HepG2 (cell line): Measurements from ENCODE around the gene PEAK1. TPM values are rescaled to one million over a fixed set of nuclear protein-coding genes. Genes with fewer than 3 reads are reported as not detected.

ENCODE experiments used
- ATAC-seq: fragments of 200-7000 bp; cut with Tn5 transposase; 3 replicates; pipeline ENCODE4 v1.9.1; 2020; ENCODE audit warnings: mild to moderate bottlenecking, moderate library complexity
- BruUV-seq: library from RNA; stranded (reverse); fragments of 400-500 nt; replicated peaks from 2 replicates; lab custom pipeline; 2021; lab: Mats Ljungman, UMichigan
- CTCF ChIA-PET: fragments of 300-600 bp; formaldehyde crosslinking; extraction: SDS; loops from one replicate; lab custom pipeline; 2021; ENCODE audit warnings: low total read pairs, inconsistent platforms, low intra/inter-chr PET ratio; lab: Yijun Ruan, JAX
- POLR2A ChIA-PET: fragments of 350-600 bp; sonication (Branson Sonifier 250); formaldehyde crosslinking; loops from one replicate; lab custom pipeline; 2020; ENCODE audit warnings: antibody characterized with exemption, inconsistent platforms; lab: Yijun Ruan, JAX
- DNase-seq: peaks from one replicate; pipeline ENCODE4 v3.0.0-alpha.2; 2015; ENCODE audit warnings: low spot score
- FAIRE-seq: peaks from 3 replicates; lab custom pipeline; 2011; peaks lifted over from hg19 to GRCh38; lab: Jason Lieb, UNC
- H2AFZ ChIP-seq: one replicate; pipeline ENCODE4 v1.6.1; 2011; ENCODE audit warnings: low read length, inconsistent platforms
- H3K27ac ChIP-seq: fragments of 300-600 bp; 3 replicates; pipeline ENCODE4 v1.8.0; 2011; ENCODE audit warnings: mixed run types, mild to moderate bottlenecking, mixed read lengths, low read length, inconsistent platforms; ENCODE audit not compliant: insufficient read depth; ENCODE audit errors: extremely low read length
- H3K27me3 ChIP-seq, 2 experiments: fragments of 200-600 bp in 1 of 2; 2 replicates in 1 of 2; 3 replicates in 1 of 2; pipeline versions ENCODE4 v1.6.0 to v1.8.0; 2011; ENCODE audit warnings: low read length in 2 of 2, mild to moderate bottlenecking in 2 of 2, moderate library complexity in 2 of 2, inconsistent platforms in 1 of 2; ENCODE audit not compliant: insufficient read depth in 2 of 2, control insufficient read depth in 1 of 2
- H3K36me3 ChIP-seq, 2 experiments: fragments of 200-600 bp in 1 of 2; replicated peaks in 1 of 2; 2 replicates in 1 of 2; 3 replicates in 1 of 2; pipeline versions ENCODE4 v1.5.1 to v1.8.0; 2011; ENCODE audit warnings: low read length in 2 of 2, inconsistent platforms in 1 of 2; ENCODE audit not compliant: insufficient read depth in 2 of 2, control insufficient read depth in 1 of 2
- H3K4me1 ChIP-seq: 2 replicates; pipeline ENCODE4 v1.5.1; 2012; ENCODE audit warnings: low read length, inconsistent platforms; ENCODE audit not compliant: insufficient read depth
- H3K4me2 ChIP-seq: 2 replicates; pipeline ENCODE4 v1.6.0; 2011; ENCODE audit warnings: low read depth, low read length, inconsistent platforms
- H3K4me3 ChIP-seq, 3 experiments: fragments of 200-600 bp in 1 of 3; sonication (generic), shearing (Covaris generic) in 1 of 3; replicated peaks in 1 of 3; 2 replicates each; pipeline ENCODE4 v1.5.1; 2011 to 2016; ENCODE audit warnings: low read length in 3 of 3, inconsistent platforms in 2 of 3, low read depth in 2 of 3, mild to moderate bottlenecking in 2 of 3, control low read depth in 1 of 3, mixed read lengths in 1 of 3; ENCODE audit not compliant: insufficient read depth in 1 of 3
- H3K79me2 ChIP-seq: one replicate; pipeline ENCODE4 v1.6.1; 2011; ENCODE audit warnings: low read length, inconsistent platforms; ENCODE audit not compliant: insufficient read depth
- H3K9ac ChIP-seq: 2 replicates; pipeline ENCODE4 v1.6.0; 2011; ENCODE audit warnings: mild to moderate bottlenecking, low read depth, low read length, inconsistent platforms; ENCODE audit not compliant: insufficient read depth
- H3K9me3 ChIP-seq: 2 replicates; pipeline ENCODE4 v1.5.1; 2012; ENCODE audit warnings: mild to moderate bottlenecking, low read length
- H4K20me1 ChIP-seq: 2 replicates; pipeline ENCODE4 v1.6.0; 2011; ENCODE audit warnings: inconsistent platforms, mild to moderate bottlenecking, low read length, moderate library complexity; ENCODE audit not compliant: insufficient read depth
- HNRNPH1 ChIP-seq: fragments of 200-400 bp; formaldehyde crosslinking; optimal IDR thresholded peaks from 2 replicates; pipeline ENCODE3; 2017; ENCODE audit warnings: mild to moderate bottlenecking, low read depth, low read length
- KDM5B ChIP-seq: sonication (generic); formaldehyde crosslinking; IDR thresholded peaks from 2 replicates; pipeline ENCODE4 v1.4.0; 2020; ENCODE audit warnings: missing genetic modification reagents, mild to moderate bottlenecking, borderline replicate concordance
- LCORL ChIP-seq, 2 experiments: fragments of 450-650 bp in 1 of 2; sonication (generic) in 1 of 2; formaldehyde crosslinking in 1 of 2; IDR thresholded peaks; 2 replicates each; pipeline versions ENCODE4 v1.5.0 to v1.6.1; 2017 to 2020; ENCODE audit warnings: antibody characterized with exemption in 1 of 2, missing genetic modification reagents in 1 of 2
- PHF20 ChIP-seq: sonication (generic); formaldehyde crosslinking; IDR thresholded peaks from 2 replicates; pipeline ENCODE4 v1.5.0; 2020; ENCODE audit warnings: mild to moderate bottlenecking, missing genetic modification reagents
- ZNF614 ChIP-seq: IDR thresholded peaks from 2 replicates; pipeline ENCODE4 v1.6.1; 2018; ENCODE audit warnings: missing biosample characterization, missing genetic modification reagents, inconsistent platforms, borderline replicate concordance
- WGBS: methylation state at CpG from one replicate; pipeline ENCODE4 v1.1.6; 2017; ENCODE audit warnings: low lambda C conversion rate; 5-methylcytosine and 5-hydroxymethylcytosine counted together
- in situ Hi-C: cut with HindIII; loops from 2 replicates; pipeline ENCODE4 v1.10.0; 2017; ENCODE audit warnings: low pct_unique_long_range_greater_than_20kb; ENCODE audit not compliant: extremely low pct_ligation_motif_present
- intact Hi-C: fragments of 100-400 bp; cut with micrococcal nuclease; formaldehyde crosslinking; loops from one replicate; pipeline ENCODE4 v1.10.0; 2022; ENCODE audit not compliant: unreplicated experiment
- polyA plus RNA-seq, 8 experiments: library from polyadenylated mRNA; depleted of rRNA in 3 of 8; stranded (reverse) in 7 of 8; unstranded in 1 of 8; fragments of >200 nt; fragmentation: Illumina TruSeq in 4 of 8; extraction: Trizol in 4 of 8; gene quantifications; 2 replicates each; pipeline versions ENCODE4 v1.2.1 to v1.2.3, GENCODE V29; 2011 to 2016; ENCODE audit warnings: low read depth in 4 of 8, missing spikeins in 1 of 8, mixed read lengths in 1 of 8; ENCODE audit not compliant: insufficient read depth in 1 of 8
- total RNA-seq, 5 experiments: library from RNA; depleted of rRNA; stranded (reverse); fragments of >200 nt; fragmentation: Illumina TruSeq; extraction: Trizol; gene quantifications; 2 replicates each; pipeline ENCODE4 v1.2.3, GENCODE V29; 2016; ENCODE audit warnings: low read depth in 1 of 5
- TF ChIP-seq, protein P1 (sequence below): sonication (generic); formaldehyde crosslinking; IDR thresholded peaks from 2 replicates; pipeline ENCODE4 v1.5.1; 2020; ENCODE audit warnings: missing genetic modification reagents, mild to moderate bottlenecking, borderline replicate concordance
- TF ChIP-seq, protein P2 (sequence below): sonication (generic); formaldehyde crosslinking; IDR thresholded peaks from 2 replicates; pipeline ENCODE4 v1.5.0; 2020; ENCODE audit warnings: missing genetic modification reagents, mild to moderate bottlenecking, borderline replicate concordance
- TF ChIP-seq, protein P3 (sequence below): IDR thresholded peaks from 2 replicates; pipeline ENCODE4 v1.6.1; 2016; ENCODE audit warnings: missing compliant biosample characterization, missing genetic modification reagents, borderline replicate concordance

Gene PEAK1
- total and polyA plus RNA-seq, 2 of the 13 experiments (the other 11 are each of a cell fraction or from before 2014, with no cell fraction given), result 6.0 to 6.6 TPM

DNA sequence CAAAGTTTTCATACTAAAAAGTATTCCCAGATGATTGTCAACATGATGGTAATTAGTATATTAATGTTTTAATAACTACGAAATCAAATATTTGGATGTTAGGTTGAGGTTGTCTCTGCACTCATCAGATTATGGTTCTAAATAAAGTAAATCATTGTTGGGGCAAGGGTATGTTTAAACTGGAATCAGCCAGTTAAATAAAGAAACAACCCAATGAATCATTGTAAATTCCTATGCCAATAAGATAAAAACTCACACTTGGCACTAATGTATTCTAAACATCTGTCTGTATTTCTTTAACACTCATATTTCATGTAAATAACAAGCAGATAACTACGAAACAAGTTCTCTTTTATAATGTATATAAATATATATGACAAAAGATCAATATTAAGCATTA lies 92.7 kb downstream of the PEAK1 start:
- no peak for ATAC-seq
- H3K4me3 ChIP-seq, result no peak overlapping the region
- no peaks in the 10 kb centered on the region for H3K27me3 ChIP-seq
- no peak for DNase-seq
- no peak overlapping the region for H2AFZ ChIP-seq
- no peak for FAIRE-seq
- intact Hi-C loops, result no loop called here
- in situ Hi-C loops, result no loop called here
- no peaks in the 10 kb centered on the region for H4K20me1 ChIP-seq
- no peak overlapping the region for H3K27ac ChIP-seq
- no peaks in the 10 kb centered on the region for H3K79me2 ChIP-seq
- no peaks in the 10 kb centered on the region for H3K9me3 ChIP-seq
- H3K9ac ChIP-seq, result no peak overlapping the region
- no peak overlapping the region for H3K4me2 ChIP-seq
- H3K4me1 ChIP-seq, result no peaks in the 10 kb centered on the region
- 92% methylated on average over 2 of the region's 2 CpGs for WGBS
- H3K36me3 ChIP-seq, result no peaks in the 10 kb centered on the region
- CTCF ChIA-PET, result no interaction called here
- no peak for TF ChIP-seq KDM5B (CRISPR knock-in tag)
- TF ChIP-seq, protein P1, sequence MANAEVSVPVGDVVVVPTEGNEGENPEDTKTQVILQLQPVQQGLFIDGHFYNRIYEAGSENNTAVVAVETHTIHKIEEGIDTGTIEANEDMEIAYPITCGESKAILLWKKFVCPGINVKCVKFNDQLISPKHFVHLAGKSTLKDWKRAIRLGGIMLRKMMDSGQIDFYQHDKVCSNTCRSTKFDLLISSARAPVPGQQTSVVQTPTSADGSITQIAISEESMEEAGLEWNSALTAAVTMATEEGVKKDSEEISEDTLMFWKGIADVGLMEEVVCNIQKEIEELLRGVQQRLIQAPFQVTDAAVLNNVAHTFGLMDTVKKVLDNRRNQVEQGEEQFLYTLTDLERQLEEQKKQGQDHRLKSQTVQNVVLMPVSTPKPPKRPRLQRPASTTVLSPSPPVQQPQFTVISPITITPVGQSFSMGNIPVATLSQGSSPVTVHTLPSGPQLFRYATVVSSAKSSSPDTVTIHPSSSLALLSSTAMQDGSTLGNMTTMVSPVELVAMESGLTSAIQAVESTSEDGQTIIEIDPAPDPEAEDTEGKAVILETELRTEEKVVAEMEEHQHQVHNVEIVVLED (CRISPR knock-in tag), result no peak
- no peak for TF ChIP-seq LCORL (IDR thresholded peaks at IDR 0.05)
- no peak for TF ChIP-seq LCORL (CRISPR knock-in tag; IDR thresholded peaks at IDR 0.05)
- no peak for TF ChIP-seq ZNF614
- BruUV-seq, result no TSS peak
- POLR2A ChIA-PET, result no interaction called here

DNA sequence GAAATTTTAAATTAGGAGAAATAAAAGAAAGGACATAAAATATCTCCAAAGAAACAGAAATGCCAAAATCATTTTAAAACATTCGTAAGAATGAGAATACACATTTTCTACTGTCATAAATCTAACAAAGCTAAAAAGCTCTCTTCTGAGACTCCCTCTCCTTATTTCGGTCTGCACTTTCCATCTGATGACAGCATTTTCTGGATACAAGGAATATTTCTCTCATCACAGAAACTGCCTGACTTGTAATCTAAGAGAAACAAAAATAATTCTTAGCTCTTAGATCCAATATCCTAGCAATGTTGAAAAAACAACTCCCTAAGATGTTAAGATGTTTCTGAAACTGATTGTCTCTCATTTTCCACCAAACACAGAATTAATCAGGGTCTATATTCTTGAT lies 93.5 kb downstream of the PEAK1 start:
- Histone ChIP-seq H2AFZ (no peak overlapping the region), H3K36me3 (no peaks in the 10 kb centered on the region), H3K27ac (no peak overlapping the region), H3K4me3 (no peak overlapping the region), H3K79me2 (no peaks in the 10 kb centered on the region), H3K9ac (no peak overlapping the region), H3K9me3 (no peaks in the 10 kb centered on the region), H3K4me2 (no peak overlapping the region), H3K27me3 (no peaks in the 10 kb centered on the region), H3K4me1 (no peaks in the 10 kb centered on the region), H4K20me1 (no peaks in the 10 kb centered on the region)
- ChIA-PET CTCF (no interaction called here), POLR2A (no interaction called here)
- ATAC-seq (no peak), DNase-seq (no peak), FAIRE-seq (no peak)
- 98% methylated on average over 2 of the region's 2 CpGs for WGBS
- TF ChIP-seq, protein P2, sequence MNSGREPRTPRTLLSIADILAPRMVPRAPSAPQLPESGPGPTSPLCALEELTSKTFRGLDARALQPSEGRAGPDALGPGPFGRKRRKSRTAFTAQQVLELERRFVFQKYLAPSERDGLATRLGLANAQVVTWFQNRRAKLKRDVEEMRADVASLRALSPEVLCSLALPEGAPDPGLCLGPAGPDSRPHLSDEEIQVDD (CRISPR knock-in tag), result no peak
- TF ChIP-seq, protein P3, sequence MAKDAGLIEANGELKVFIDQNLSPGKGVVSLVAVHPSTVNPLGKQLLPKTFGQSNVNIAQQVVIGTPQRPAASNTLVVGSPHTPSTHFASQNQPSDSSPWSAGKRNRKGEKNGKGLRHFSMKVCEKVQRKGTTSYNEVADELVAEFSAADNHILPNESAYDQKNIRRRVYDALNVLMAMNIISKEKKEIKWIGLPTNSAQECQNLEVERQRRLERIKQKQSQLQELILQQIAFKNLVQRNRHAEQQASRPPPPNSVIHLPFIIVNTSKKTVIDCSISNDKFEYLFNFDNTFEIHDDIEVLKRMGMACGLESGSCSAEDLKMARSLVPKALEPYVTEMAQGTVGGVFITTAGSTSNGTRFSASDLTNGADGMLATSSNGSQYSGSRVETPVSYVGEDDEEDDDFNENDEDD, result no peak
- TF ChIP-seq HNRNPH1 (no peak), PHF20 (no peak)
- no TSS peak for BruUV-seq
- in situ Hi-C loops, result no loop called here
- intact Hi-C loops, result no loop called here
